HepG2 (cell line): ENCODE results near the gene ARHGAP30. TPM values are rescaled to one million over a fixed set of nuclear protein-coding genes. Genes with fewer than 3 reads are reported as not detected.

Experiments used
- ATF4 ChIP-seq, 2 experiments: fragments of 450-650 bp in 1 of 2; sonication (generic) in 1 of 2; formaldehyde crosslinking; IDR thresholded peaks; 2 replicates each; pipeline versions ENCODE4 v1.5.0 to v1.8.0; 2020 to 2022; ENCODE audit warnings: mild to moderate bottlenecking in 1 of 2, missing genetic modification reagents in 1 of 2
- GPBP1L1 ChIP-seq: sonication (generic); formaldehyde crosslinking; IDR thresholded peaks from 2 replicates; pipeline ENCODE4 v1.5.0; 2020; ENCODE audit warnings: mild to moderate bottlenecking, missing genetic modification reagents
- HOXA9 ChIP-seq: sonication (generic); formaldehyde crosslinking; IDR thresholded peaks from 2 replicates; pipeline ENCODE4 v1.8.1; 2022; ENCODE audit warnings: missing genetic modification reagents, mild to moderate bottlenecking, moderate library complexity, borderline replicate concordance
- IKZF4 ChIP-seq: sonication (generic); formaldehyde crosslinking; IDR thresholded peaks from 2 replicates; pipeline ENCODE4 v1.5.1; 2020; ENCODE audit warnings: borderline replicate concordance, mild to moderate bottlenecking, low read depth, missing genetic modification reagents; ENCODE audit errors: not compliant biosample characterization
- IRX3 ChIP-seq: sonication (generic); formaldehyde crosslinking; IDR thresholded peaks from 2 replicates; pipeline ENCODE4 v1.8.1; 2023; ENCODE audit warnings: mild to moderate bottlenecking, low read depth, missing genetic modification reagents, borderline replicate concordance
- MAF1 ChIP-seq: sonication (generic); formaldehyde crosslinking; IDR thresholded peaks from 2 replicates; pipeline ENCODE4 v1.5.0; 2020; ENCODE audit warnings: missing genetic modification reagents, borderline replicate concordance
- MATR3 ChIP-seq: sonication (generic); formaldehyde crosslinking; IDR thresholded peaks from 2 replicates; pipeline ENCODE4 v1.4.0; 2020; ENCODE audit warnings: missing genetic modification reagents
- MAZ ChIP-seq, 2 experiments: sonication (generic) in 1 of 2; formaldehyde crosslinking in 1 of 2; IDR thresholded peaks; 2 replicates each; pipeline versions ENCODE4 v1.5.0 to v1.6.1; 2012 to 2020; ENCODE audit warnings: low read depth in 2 of 2, mild to moderate bottlenecking in 2 of 2, borderline replicate concordance in 1 of 2, improper control_type of control experiment in 1 of 2, low read length in 1 of 2, missing genetic modification reagents in 1 of 2, moderate library complexity in 1 of 2
- MIER3 ChIP-seq: IDR thresholded peaks from 2 replicates; pipeline ENCODE4 v1.6.1; 2016; ENCODE audit warnings: missing compliant biosample characterization, borderline replicate concordance
- MLLT10 ChIP-seq: sonication (generic); formaldehyde crosslinking; IDR thresholded peaks from 2 replicates; pipeline ENCODE4 v1.4.0; 2020; ENCODE audit warnings: missing genetic modification reagents
- MTF1 ChIP-seq: sonication (generic); formaldehyde crosslinking; IDR thresholded peaks from 2 replicates; pipeline ENCODE4 v1.5.0; 2020; ENCODE audit warnings: missing genetic modification reagents
- NFKBIZ ChIP-seq: IDR thresholded peaks from 2 replicates; pipeline ENCODE4 v1.6.1; 2018; ENCODE audit warnings: missing genetic modification reagents, missing compliant biosample characterization
- NONO ChIP-seq, 2 experiments: fragments of 450-650 bp in 1 of 2; sonication (generic) in 1 of 2; formaldehyde crosslinking in 1 of 2; IDR thresholded peaks in 1 of 2; conservative IDR thresholded peaks in 1 of 2; 2 replicates each; pipeline versions ENCODE4 v1.6.1 to v1.8.0; 2017 to 2022; ENCODE audit warnings: mild to moderate bottlenecking in 1 of 2, missing genetic modification reagents in 1 of 2, moderate library complexity in 1 of 2
- PRMT3 ChIP-seq: sonication (generic); formaldehyde crosslinking; IDR thresholded peaks from 2 replicates; pipeline ENCODE4 v1.8.1; 2022; ENCODE audit warnings: low read depth, mild to moderate bottlenecking, moderate library complexity, missing genetic modification reagents, borderline replicate concordance
- RBFOX2 ChIP-seq: fragments of 200-400 bp; formaldehyde crosslinking; IDR thresholded peaks from 2 replicates; pipeline ENCODE4 v1.6.1; 2017; ENCODE audit warnings: low read depth, mild to moderate bottlenecking, low read length
- SP5 ChIP-seq: IDR thresholded peaks from 2 replicates; pipeline ENCODE4 v1.6.1; 2016; ENCODE audit warnings: low read depth, borderline replicate concordance
- YEATS4 ChIP-seq: sonication (generic); formaldehyde crosslinking; IDR thresholded peaks from 2 replicates; pipeline ENCODE4 v1.4.0; 2020; ENCODE audit warnings: missing genetic modification reagents, borderline replicate concordance
- ZBTB38 ChIP-seq: sonication (generic); formaldehyde crosslinking; IDR thresholded peaks from 2 replicates; pipeline ENCODE4 v1.5.1; 2020; ENCODE audit warnings: mild to moderate bottlenecking, missing genetic modification reagents
- ZIK1 ChIP-seq: sonication (generic); formaldehyde crosslinking; IDR thresholded peaks from 2 replicates; pipeline ENCODE4 v1.5.0; 2020; ENCODE audit warnings: mild to moderate bottlenecking, low read depth, missing genetic modification reagents, borderline replicate concordance
- ZNF138 ChIP-seq: sonication (generic); formaldehyde crosslinking; IDR thresholded peaks from 2 replicates; pipeline ENCODE4 v1.5.0; 2020; ENCODE audit warnings: mild to moderate bottlenecking, low read depth, missing genetic modification reagents
- ZNF235 ChIP-seq: sonication (generic); formaldehyde crosslinking; IDR thresholded peaks from 2 replicates; pipeline ENCODE4 v1.8.1; 2023; ENCODE audit warnings: mild to moderate bottlenecking, missing genetic modification reagents, borderline replicate concordance
- ZNF34 ChIP-seq: sonication (generic); formaldehyde crosslinking; IDR thresholded peaks from 2 replicates; pipeline ENCODE4 v1.4.0; 2020; ENCODE audit warnings: mild to moderate bottlenecking, missing genetic modification reagents, borderline replicate concordance
- ZNF792 ChIP-seq: IDR thresholded peaks from 2 replicates; pipeline ENCODE4 v1.6.1; 2016
- ZNF800 ChIP-seq: sonication (generic); formaldehyde crosslinking; IDR thresholded peaks from 2 replicates; pipeline ENCODE4 v1.4.0; 2020; ENCODE audit warnings: missing genetic modification reagents
- polyA plus RNA-seq, 8 experiments: library from polyadenylated mRNA; depleted of rRNA in 3 of 8; stranded (reverse) in 7 of 8; unstranded in 1 of 8; fragments of >200 nt; fragmentation: Illumina TruSeq in 4 of 8; extraction: Trizol in 4 of 8; gene quantifications; 2 replicates each; pipeline versions ENCODE4 v1.2.1 to v1.2.3, GENCODE V29; 2011 to 2016; ENCODE audit warnings: low read depth in 4 of 8, missing spikeins in 1 of 8, mixed read lengths in 1 of 8; ENCODE audit not compliant: insufficient read depth in 1 of 8
- total RNA-seq, 5 experiments: library from RNA; depleted of rRNA; stranded (reverse); fragments of >200 nt; fragmentation: Illumina TruSeq; extraction: Trizol; gene quantifications; 2 replicates each; pipeline ENCODE4 v1.2.3, GENCODE V29; 2016; ENCODE audit warnings: low read depth in 1 of 5

Gene ARHGAP30
- total and polyA plus RNA-seq, 2 of the 13 experiments (the other 11 are each of a cell fraction or from before 2014, with no cell fraction given) = 0.13 to 0.20 TPM

- no peak for TF ChIP-seq PRMT3
- peak; percentile 27; the same call in 1 of the 2 replicates for TF ChIP-seq MAZ (IDR thresholded peaks at IDR 0.05; ENCODE audit: borderline replicate concordance, low read depth, low read length)
- TF ChIP-seq MAZ (CRISPR knock-in tag; IDR thresholded peaks at IDR 0.05; ENCODE audit: low read depth) = peak; percentile 80; the same call in 1 of the 2 replicates
- no peak for TF ChIP-seq MLLT10 (CRISPR knock-in tag)
- TF ChIP-seq MIER3 (CRISPR knock-in tag) = peak; percentile 45; the same call in 1 of the 2 replicates
- no peak for TF ChIP-seq MATR3 (CRISPR knock-in tag)
- no peak for TF ChIP-seq NONO (IDR thresholded peaks at IDR 0.05)
- peak; percentile 87 for TF ChIP-seq NONO (CRISPR knock-in tag; conservative IDR thresholded peaks at IDR 0.05)
- no peak for TF ChIP-seq ZNF34 (CRISPR knock-in tag)
- TF ChIP-seq MTF1 (CRISPR knock-in tag) = no peak
- TF ChIP-seq NFKBIZ (CRISPR knock-in tag) = no peak; the same call in 1 of the 2 replicates
- TF ChIP-seq ZNF138 = 0 out of 2 replicates have a peak, but pooled peaks have one; percentile 53
- TF ChIP-seq ATF4 (CRISPR knock-in tag; IDR thresholded peaks at IDR 0.05) = peak in 1 of 2 experiments; percentile 73; a peak in 2 of 4 replicates
- TF ChIP-seq ZBTB38 (CRISPR knock-in tag) = peak; percentile 80
- peak; percentile 71; the same call in 1 of the 2 replicates for TF ChIP-seq ZNF792 (CRISPR knock-in tag)
- 0 out of 2 replicates have a peak, but pooled peaks have one; percentile 43 for TF ChIP-seq HOXA9 (CRISPR knock-in tag)
- no peak; the same call in 1 of the 2 replicates for TF ChIP-seq MAF1 (CRISPR knock-in tag)
- peak; percentile 80; the same call in 1 of the 2 replicates for TF ChIP-seq YEATS4 (CRISPR knock-in tag)
- no peak for TF ChIP-seq GPBP1L1 (CRISPR knock-in tag)
- no peak for TF ChIP-seq ZNF235
- TF ChIP-seq SP5 = 0 out of 2 replicates have a peak, but pooled peaks have one; percentile 36
- no peak; the same call in 1 of the 2 replicates for TF ChIP-seq ZIK1 (CRISPR knock-in tag)
- TF ChIP-seq RBFOX2 = peak; percentile 95
- TF ChIP-seq IRX3 = no peak
- TF ChIP-seq ZNF800 (CRISPR knock-in tag) = peak; percentile 62; the same call in 1 of the 2 replicates
- TF ChIP-seq IKZF4 (CRISPR knock-in tag) = peak; percentile 29
Observed at GRCh38 chr1:161117759-161118581, 48.3 kb upstream of the ARHGAP30 start, which contains the start of the genes NIT1 and PFDN2 (continued).
